HepG2 (cell line): ENCODE data around the gene SLC25A47. TPM values are rescaled to one million over a fixed set of nuclear protein-coding genes. Genes with fewer than 3 reads are reported as not detected.
A peak's percentile ranks its signal among the peaks of the same experiment; 100 is the strongest.

Experiments used
- ATAC-seq: fragments of 200-7000 bp; cut with Tn5 transposase; 3 replicates; pipeline ENCODE4 v1.9.1; 2020; ENCODE audit warnings: mild to moderate bottlenecking, moderate library complexity
- BruUV-seq: library from RNA; stranded (reverse); fragments of 400-500 nt; replicated peaks from 2 replicates; lab custom pipeline; 2021; lab: Mats Ljungman, UMichigan
- CTCF ChIA-PET: fragments of 300-600 bp; formaldehyde crosslinking; extraction: SDS; loops from one replicate; lab custom pipeline; 2021; ENCODE audit warnings: low total read pairs, inconsistent platforms, low intra/inter-chr PET ratio; lab: Yijun Ruan, JAX
- POLR2A ChIA-PET: fragments of 350-600 bp; sonication (Branson Sonifier 250); formaldehyde crosslinking; loops from one replicate; lab custom pipeline; 2020; ENCODE audit warnings: antibody characterized with exemption, inconsistent platforms; lab: Yijun Ruan, JAX
- DNase-seq: peaks from one replicate; pipeline ENCODE4 v3.0.0-alpha.2; 2015; ENCODE audit warnings: low spot score
- FAIRE-seq: peaks from 3 replicates; lab custom pipeline; 2011; peaks lifted over from hg19 to GRCh38; lab: Jason Lieb, UNC
- H2AFZ ChIP-seq: one replicate; pipeline ENCODE4 v1.6.1; 2011; ENCODE audit warnings: low read length, inconsistent platforms
- H3K27ac ChIP-seq: fragments of 300-600 bp; 3 replicates; pipeline ENCODE4 v1.8.0; 2011; ENCODE audit warnings: mixed run types, mild to moderate bottlenecking, mixed read lengths, low read length, inconsistent platforms; ENCODE audit not compliant: insufficient read depth; ENCODE audit errors: extremely low read length
- H3K27me3 ChIP-seq, 2 experiments: fragments of 200-600 bp in 1 of 2; 2 replicates in 1 of 2; 3 replicates in 1 of 2; pipeline versions ENCODE4 v1.6.0 to v1.8.0; 2011; ENCODE audit warnings: low read length in 2 of 2, mild to moderate bottlenecking in 2 of 2, moderate library complexity in 2 of 2, inconsistent platforms in 1 of 2; ENCODE audit not compliant: insufficient read depth in 2 of 2, control insufficient read depth in 1 of 2
- H3K36me3 ChIP-seq, 2 experiments: fragments of 200-600 bp in 1 of 2; replicated peaks in 1 of 2; 2 replicates in 1 of 2; 3 replicates in 1 of 2; pipeline versions ENCODE4 v1.5.1 to v1.8.0; 2011; ENCODE audit warnings: low read length in 2 of 2, inconsistent platforms in 1 of 2; ENCODE audit not compliant: insufficient read depth in 2 of 2, control insufficient read depth in 1 of 2
- H3K4me1 ChIP-seq: 2 replicates; pipeline ENCODE4 v1.5.1; 2012; ENCODE audit warnings: low read length, inconsistent platforms; ENCODE audit not compliant: insufficient read depth
- H3K4me2 ChIP-seq: 2 replicates; pipeline ENCODE4 v1.6.0; 2011; ENCODE audit warnings: low read depth, low read length, inconsistent platforms
- H3K4me3 ChIP-seq, 3 experiments: fragments of 200-600 bp in 1 of 3; sonication (generic), shearing (Covaris generic) in 1 of 3; replicated peaks in 1 of 3; 2 replicates each; pipeline ENCODE4 v1.5.1; 2011 to 2016; ENCODE audit warnings: low read length in 3 of 3, inconsistent platforms in 2 of 3, low read depth in 2 of 3, mild to moderate bottlenecking in 2 of 3, control low read depth in 1 of 3, mixed read lengths in 1 of 3; ENCODE audit not compliant: insufficient read depth in 1 of 3
- H3K79me2 ChIP-seq: one replicate; pipeline ENCODE4 v1.6.1; 2011; ENCODE audit warnings: low read length, inconsistent platforms; ENCODE audit not compliant: insufficient read depth
- H3K9ac ChIP-seq: 2 replicates; pipeline ENCODE4 v1.6.0; 2011; ENCODE audit warnings: mild to moderate bottlenecking, low read depth, low read length, inconsistent platforms; ENCODE audit not compliant: insufficient read depth
- H3K9me3 ChIP-seq: 2 replicates; pipeline ENCODE4 v1.5.1; 2012; ENCODE audit warnings: mild to moderate bottlenecking, low read length
- H4K20me1 ChIP-seq: 2 replicates; pipeline ENCODE4 v1.6.0; 2011; ENCODE audit warnings: inconsistent platforms, mild to moderate bottlenecking, low read length, moderate library complexity; ENCODE audit not compliant: insufficient read depth
- ATF7 ChIP-seq, 2 experiments: fragments of 450-650 bp in 1 of 2; sonication (generic) in 1 of 2; formaldehyde crosslinking in 1 of 2; IDR thresholded peaks; 2 replicates each; pipeline versions ENCODE4 v1.4.0 to v1.6.1; 2016 to 2020; ENCODE audit warnings: antibody characterized with exemption in 1 of 2, mild to moderate bottlenecking in 1 of 2, missing genetic modification reagents in 1 of 2
- WGBS: methylation state at CpG from one replicate; pipeline ENCODE4 v1.1.6; 2017; ENCODE audit warnings: low lambda C conversion rate; 5-methylcytosine and 5-hydroxymethylcytosine counted together
- in situ Hi-C: cut with HindIII; loops from 2 replicates; pipeline ENCODE4 v1.10.0; 2017; ENCODE audit warnings: low pct_unique_long_range_greater_than_20kb; ENCODE audit not compliant: extremely low pct_ligation_motif_present
- intact Hi-C: fragments of 100-400 bp; cut with micrococcal nuclease; formaldehyde crosslinking; loops from one replicate; pipeline ENCODE4 v1.10.0; 2022; ENCODE audit not compliant: unreplicated experiment
- polyA plus RNA-seq, 8 experiments: library from polyadenylated mRNA; depleted of rRNA in 3 of 8; stranded (reverse) in 7 of 8; unstranded in 1 of 8; fragments of >200 nt; fragmentation: Illumina TruSeq in 4 of 8; extraction: Trizol in 4 of 8; gene quantifications; 2 replicates each; pipeline versions ENCODE4 v1.2.1 to v1.2.3, GENCODE V29; 2011 to 2016; ENCODE audit warnings: low read depth in 4 of 8, missing spikeins in 1 of 8, mixed read lengths in 1 of 8; ENCODE audit not compliant: insufficient read depth in 1 of 8
- total RNA-seq, 5 experiments: library from RNA; depleted of rRNA; stranded (reverse); fragments of >200 nt; fragmentation: Illumina TruSeq; extraction: Trizol; gene quantifications; 2 replicates each; pipeline ENCODE4 v1.2.3, GENCODE V29; 2016; ENCODE audit warnings: low read depth in 1 of 5
- TF ChIP-seq, protein P1 (sequence below): sonication (generic); formaldehyde crosslinking; IDR thresholded peaks from 2 replicates; pipeline ENCODE4 v1.4.0; 2020; ENCODE audit warnings: missing genetic modification reagents

SLC25A47 gene
- total and polyA plus RNA-seq, 2 of the 13 experiments (the other 11 are each of a cell fraction or from before 2014, with no cell fraction given), result 1.0 to 1.7 TPM

DNA sequence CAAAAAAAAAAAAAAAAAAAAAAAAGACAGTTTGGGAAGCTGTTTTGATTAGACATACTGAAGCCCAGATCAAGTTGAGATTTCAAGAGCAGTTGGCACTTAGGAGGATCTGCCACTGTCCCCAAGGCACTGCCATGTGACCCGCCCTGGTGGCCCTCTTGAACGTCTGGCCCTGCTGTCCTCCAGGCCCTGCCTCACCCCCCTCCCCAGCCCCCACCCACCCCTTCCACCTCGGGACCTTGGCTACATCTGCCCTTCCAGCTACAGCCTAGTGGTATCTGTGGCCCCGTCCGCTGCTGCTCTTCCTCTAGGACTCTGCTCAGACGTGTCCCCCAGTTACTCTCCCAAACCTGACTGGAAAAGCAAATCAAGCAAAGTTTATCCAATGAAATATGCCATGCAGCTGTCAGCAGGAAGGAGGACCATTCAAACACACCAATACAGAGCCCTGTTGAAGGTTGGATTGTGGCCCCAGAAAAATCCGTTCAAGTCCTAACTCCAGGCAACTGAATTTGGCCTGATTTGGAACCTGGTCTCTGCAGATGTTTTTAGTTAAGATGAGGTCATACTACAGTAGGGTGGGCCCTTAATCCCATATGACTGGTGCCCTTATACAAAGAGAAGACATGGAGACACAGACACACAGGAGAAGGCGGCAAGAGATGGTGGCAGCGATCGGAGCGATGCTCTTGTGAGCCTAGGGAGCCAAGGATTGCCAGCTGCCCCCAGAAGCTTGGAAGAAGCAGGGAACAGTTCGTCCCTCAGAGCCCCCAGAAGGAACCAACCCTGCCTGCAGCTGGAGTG lies 34.6 kb upstream of the SLC25A47 start:
- no peaks in the 10 kb centered on the region for H3K9me3 ChIP-seq
- POLR2A ChIA-PET, result interaction anchor here (1.2 kb wide), 1 partner anchor 18 kb away, joined by 3 read pairs; the partner anchor contains the start of gene SLC25A29
- H3K9ac ChIP-seq, result no peak overlapping the region
- no peak overlapping the region for H2AFZ ChIP-seq
- WGBS, result 84% methylated on average over 11 of the region's 12 CpGs
- in situ Hi-C loops (no loop called here), intact Hi-C loops (no loop called here)
- peak overlapping the region; percentile 40 for H3K27ac ChIP-seq
- H3K36me3 ChIP-seq, result no peaks in the 10 kb centered on the region
- no peak for FAIRE-seq
- BruUV-seq, result no TSS peak
- no peaks in the 10 kb centered on the region for H4K20me1 ChIP-seq
- TF ChIP-seq ATF7 (IDR thresholded peaks at IDR 0.05), result peak; percentile 36; the same call in 1 of the 2 replicates
- no peak for TF ChIP-seq ATF7 (CRISPR knock-in tag; IDR thresholded peaks at IDR 0.05)
- TF ChIP-seq, protein P1, sequence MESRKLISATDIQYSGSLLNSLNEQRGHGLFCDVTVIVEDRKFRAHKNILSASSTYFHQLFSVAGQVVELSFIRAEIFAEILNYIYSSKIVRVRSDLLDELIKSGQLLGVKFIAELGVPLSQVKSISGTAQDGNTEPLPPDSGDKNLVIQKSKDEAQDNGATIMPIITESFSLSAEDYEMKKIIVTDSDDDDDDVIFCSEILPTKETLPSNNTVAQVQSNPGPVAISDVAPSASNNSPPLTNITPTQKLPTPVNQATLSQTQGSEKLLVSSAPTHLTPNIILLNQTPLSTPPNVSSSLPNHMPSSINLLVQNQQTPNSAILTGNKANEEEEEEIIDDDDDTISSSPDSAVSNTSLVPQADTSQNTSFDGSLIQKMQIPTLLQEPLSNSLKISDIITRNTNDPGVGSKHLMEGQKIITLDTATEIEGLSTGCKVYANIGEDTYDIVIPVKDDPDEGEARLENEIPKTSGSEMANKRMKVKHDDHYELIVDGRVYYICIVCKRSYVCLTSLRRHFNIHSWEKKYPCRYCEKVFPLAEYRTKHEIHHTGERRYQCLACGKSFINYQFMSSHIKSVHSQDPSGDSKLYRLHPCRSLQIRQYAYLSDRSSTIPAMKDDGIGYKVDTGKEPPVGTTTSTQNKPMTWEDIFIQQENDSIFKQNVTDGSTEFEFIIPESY (CRISPR knock-in tag), result no peak
- TF ChIP-seq, all 625 proteins: peak for 1
- Histone ChIP-seq H3K27me3 (no peaks in the 10 kb centered on the region), H3K79me2 (no peaks in the 10 kb centered on the region), H3K4me2 (no peak overlapping the region), H3K4me1 (peaks cover 71% of the 10 kb centered on the region), H3K4me3 (no peak overlapping the region)
- DNase-seq (no peak), ATAC-seq (no peak)
- CTCF ChIA-PET, result no interaction called here
